Gastrocnemius medialis (tissue), 4 donors: ENCODE measurements around the gene RACGAP1. TPM values are rescaled to one million over a fixed set of nuclear protein-coding genes. Genes with fewer than 3 reads are reported as not detected.

Experiments used
- ATAC-seq, 2 donors: fragments of 150-250 bp; one replicate each; pipeline ENCODE4 v1.9.1; 2016
- DNase-seq, 2 donors: peaks; one replicate each; pipeline ENCODE4 v3.0.0-alpha.2; 2019
- H3K27ac ChIP-seq, 4 donors: fragments of 200-600 bp; sonication (generic); 1 replicate in 1 of 4; 2 replicates in 3 of 4; pipeline ENCODE4 v1.5.1; 2016 to 2018; ENCODE audit warnings: mild to moderate bottlenecking in 2 of 4, moderate library complexity in 1 of 4
- H3K27me3 ChIP-seq, 3 donors: fragments of 200-600 bp; sonication (generic) in 2 of 3; 1 replicate in 1 of 3; 2 replicates in 2 of 3; pipeline versions ENCODE4 v1.5.1 to v1.6.0; 2016 to 2019; ENCODE audit warnings: mild to moderate bottlenecking in 1 of 3, moderate library complexity in 1 of 3
- H3K36me3 ChIP-seq, 2 donors: fragments of 200-600 bp; sonication (generic) in 1 of 2; one replicate each; pipeline ENCODE4 v1.5.1; 2017 to 2018
- H3K4me1 ChIP-seq, 2 donors: fragments of 200-600 bp; sonication (generic) in 1 of 2; one replicate each; pipeline ENCODE4 v1.5.1; 2016 to 2017; ENCODE audit warnings: mild to moderate bottlenecking in 2 of 2
- H3K4me3 ChIP-seq, 4 donors: fragments of 200-600 bp; sonication (generic) in 3 of 4; 1 replicate in 1 of 4; 2 replicates in 3 of 4; pipeline ENCODE4 v1.5.1; 2016 to 2019; ENCODE audit warnings: mild to moderate bottlenecking in 2 of 4
- H3K9me3 ChIP-seq, 3 donors: fragments of 200-600 bp; sonication (generic) in 2 of 3; 1 replicate in 1 of 3; 2 replicates in 2 of 3; pipeline ENCODE4 v1.5.1; 2016 to 2019
- POLR2A ChIP-seq, 2 donors: fragments of 450-650 bp; IDR thresholded peaks; one replicate each; pipeline ENCODE4 v1.6.1; 2017; ENCODE audit warnings: antibody characterized with exemption in 2 of 2, mild to moderate bottlenecking in 2 of 2, moderate library complexity in 2 of 2
- in situ Hi-C, 4 donors: fragments of 200-750 bp; cut with MboI; loops; one replicate each; pipeline versions ENCODE4 v1.15.0 to v1.8.0; 2017; ENCODE audit warnings: low sequenced_read_pairs in 4 of 4
- intact Hi-C: fragments of 100-400 bp; cut with DNase I; formaldehyde crosslinking; loops from one replicate; pipeline ENCODE4 v1.15.1; 2023; ENCODE audit warnings: low total_unique reads
- total RNA-seq, 4 donors: library from RNA; depleted of rRNA; stranded (reverse); fragments of >200 nt; gene quantifications; one replicate each; pipeline versions ENCODE4 v1.1.0 to v1.2.3, GENCODE V29; 2016
- TF ChIP-seq, protein P1 (sequence below), 5 experiments: fragments of 450-650 bp in 3 of 5; fragments of 200-600 bp in 2 of 5; sonication (generic) in 2 of 5; IDR thresholded peaks in 4 of 5; conservative IDR thresholded peaks in 1 of 5; 1 replicate in 4 of 5; 2 replicates in 1 of 5; pipeline ENCODE4 v1.5.1; 2016 to 2019; ENCODE audit warnings: antibody characterized with exemption in 5 of 5, mild to moderate bottlenecking in 3 of 5, moderate library complexity in 3 of 5

Gene RACGAP1
- total RNA-seq, 4 donors from 2014 or later = 5.6 to 13.3 (median 6.5) TPM

DNA sequence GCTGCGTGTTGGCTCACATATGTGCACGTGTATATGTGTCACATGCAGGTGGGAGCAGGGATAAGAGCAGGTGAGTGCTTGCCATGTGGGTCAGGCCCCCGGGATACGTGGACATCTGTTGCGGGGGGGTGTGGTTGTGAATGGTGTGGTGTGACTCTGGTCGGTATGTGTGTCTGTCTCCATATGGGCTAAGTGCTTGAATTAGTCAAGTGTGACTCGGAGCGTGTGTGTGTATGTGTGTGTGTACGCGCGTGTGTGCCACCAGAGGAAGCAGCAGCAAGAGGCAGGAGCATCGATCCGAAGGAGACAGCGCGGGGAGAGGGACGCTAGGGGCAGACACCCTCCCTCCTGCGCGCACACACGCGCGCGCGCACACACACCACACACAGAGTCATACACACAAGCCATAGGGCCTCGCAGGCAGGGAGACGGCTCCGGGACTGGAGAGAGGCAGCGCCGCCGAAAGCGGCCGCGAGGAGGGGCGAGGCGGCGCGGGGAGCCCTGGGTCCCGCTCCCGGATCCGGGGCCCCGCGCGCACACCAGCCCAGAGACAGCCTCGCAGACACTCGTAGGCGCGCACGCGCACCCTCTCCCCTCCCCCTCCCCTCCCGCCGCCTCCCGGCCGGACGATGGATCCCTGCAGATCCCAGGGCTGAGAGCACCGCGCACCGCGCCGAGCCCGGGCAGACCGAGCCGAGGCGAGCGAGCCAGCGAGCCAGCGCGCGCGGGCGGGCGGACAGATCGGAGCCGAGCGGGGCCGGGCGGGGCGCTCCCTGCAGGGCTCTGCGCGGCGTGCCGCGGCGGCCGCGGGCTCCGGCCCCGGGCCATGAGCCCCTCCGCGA, 31.9 kb upstream of the RACGAP1 start, which contains the start of gene ASIC1:
TSS of gene ASIC1 (plus strand) at position 597 of the 842 bp plus-strand sequence. CDS start 1,171 bp downstream, outside the sequence.
- Histone ChIP-seq H3K4me3 (peak within 1 kb of the TSS; percentile 61 to 73 (median 72)), H3K9me3 (no peaks in the 10 kb centered on the region), H3K27me3 (peaks cover 0 to 9% (median 4%) of the 10 kb centered on the region in 3 donors), H3K36me3 (no peaks in the 10 kb centered on the region), H3K27ac (no peak within 1 kb of the TSS), H3K4me1 (peaks cover 14 to 15% of the 10 kb centered on the region in 2 donors)
- in situ Hi-C loops = loop anchor here in 2 of 4 donors (5.0 kb wide), 2 partner anchors 80 to 85 kb away; partner anchors contain the start of gene AQP6 (in 1 of the 2)
- DNase-seq = peak in 1 of 2 donors; percentile 32
- peak; percentile 59 to 65 for ATAC-seq
- intact Hi-C loops = loop anchor here (2.0 to 10.0 kb wide), 3 partner anchors 18 to 192 kb away; no protein-coding TSS in a partner anchor
- TF ChIP-seq POLR2A (IDR thresholded peaks at IDR 0.05) = no peak

- peaks cover 14 to 15% of the 10 kb centered on the region in 2 donors for H3K4me1 ChIP-seq
- TF ChIP-seq POLR2A (IDR thresholded peaks at IDR 0.05) = no peak
- TF ChIP-seq, protein P1, sequence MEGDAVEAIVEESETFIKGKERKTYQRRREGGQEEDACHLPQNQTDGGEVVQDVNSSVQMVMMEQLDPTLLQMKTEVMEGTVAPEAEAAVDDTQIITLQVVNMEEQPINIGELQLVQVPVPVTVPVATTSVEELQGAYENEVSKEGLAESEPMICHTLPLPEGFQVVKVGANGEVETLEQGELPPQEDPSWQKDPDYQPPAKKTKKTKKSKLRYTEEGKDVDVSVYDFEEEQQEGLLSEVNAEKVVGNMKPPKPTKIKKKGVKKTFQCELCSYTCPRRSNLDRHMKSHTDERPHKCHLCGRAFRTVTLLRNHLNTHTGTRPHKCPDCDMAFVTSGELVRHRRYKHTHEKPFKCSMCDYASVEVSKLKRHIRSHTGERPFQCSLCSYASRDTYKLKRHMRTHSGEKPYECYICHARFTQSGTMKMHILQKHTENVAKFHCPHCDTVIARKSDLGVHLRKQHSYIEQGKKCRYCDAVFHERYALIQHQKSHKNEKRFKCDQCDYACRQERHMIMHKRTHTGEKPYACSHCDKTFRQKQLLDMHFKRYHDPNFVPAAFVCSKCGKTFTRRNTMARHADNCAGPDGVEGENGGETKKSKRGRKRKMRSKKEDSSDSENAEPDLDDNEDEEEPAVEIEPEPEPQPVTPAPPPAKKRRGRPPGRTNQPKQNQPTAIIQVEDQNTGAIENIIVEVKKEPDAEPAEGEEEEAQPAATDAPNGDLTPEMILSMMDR (IDR thresholded peaks at IDR 0.05 in 4 of 5, conservative IDR thresholded peaks at IDR 0.05 in 1 of 5) = no peak
- peak overlapping the region; percentile 61 to 73 (median 72) for H3K4me3 ChIP-seq
- no peaks in the 10 kb centered on the region for H3K9me3 ChIP-seq
- peaks cover 2 to 9% (median 4%) of the 10 kb centered on the region in 3 donors for H3K27me3 ChIP-seq
- intact Hi-C loops = loop anchor here (2.0 to 10.0 kb wide), 3 partner anchors 18 to 192 kb away; no protein-coding TSS in a partner anchor
- no peak overlapping the region for H3K27ac ChIP-seq
- in situ Hi-C loops = loop anchor here in 2 of 4 donors (5.0 kb wide), 2 partner anchors 79 to 84 kb away; partner anchors contain the start of gene AQP6 (in 1 of the 2)
- no peak for ATAC-seq
- DNase-seq = no peak
- H3K36me3 ChIP-seq = no peaks in the 10 kb centered on the region
Measured at GRCh38 chr12:50056639-50056976, 31.3 kb upstream of the RACGAP1 start.

- intact Hi-C loops = loop anchor here (2.0 to 10.0 kb wide), 3 partner anchors 17 to 191 kb away; no protein-coding TSS in a partner anchor
Measured at GRCh38 chr12:50055831-50056638, 30.7 kb upstream of the RACGAP1 start.

GRCh38 chr12:50053583-50053982, 28.3 kb upstream of the RACGAP1 start:
- in situ Hi-C loops (loop anchor here in 1 of 4 donors (5.0 kb wide), 1 partner anchor 81 kb away; the partner anchor contains the start of gene AQP6), intact Hi-C loops (loop anchor here (10.0 kb wide), 1 partner anchor 189 kb away; no protein-coding TSS in a partner anchor)
- TF ChIP-seq, protein P1 (IDR thresholded peaks at IDR 0.05 in 4 of 5, conservative IDR thresholded peaks at IDR 0.05 in 1 of 5) = no peak
- no peak for TF ChIP-seq POLR2A (IDR thresholded peaks at IDR 0.05)
- Histone ChIP-seq H3K4me3 (no peak overlapping the region), H3K4me1 (peaks cover 14 to 15% of the 10 kb centered on the region in 2 donors), H3K9me3 (no peaks in the 10 kb centered on the region), H3K27me3 (peaks cover 5 to 24% (median 21%) of the 10 kb centered on the region in 3 donors), H3K27ac (no peak overlapping the region), H3K36me3 (no peaks in the 10 kb centered on the region)
- ATAC-seq = no peak
- no peak for DNase-seq

More at GRCh38 chr12:50055831-50056638, 30.7 kb upstream of the RACGAP1 start:
- H3K36me3 ChIP-seq = no peaks in the 10 kb centered on the region
- no peak for TF ChIP-seq POLR2A (IDR thresholded peaks at IDR 0.05)
- TF ChIP-seq, protein P1 (IDR thresholded peaks at IDR 0.05 in 4 of 5, conservative IDR thresholded peaks at IDR 0.05 in 1 of 5) = peak; percentile 68 to 89 (median 85)
- in situ Hi-C loops = loop anchor here in 2 of 4 donors (5.0 kb wide), 2 partner anchors 79 to 84 kb away; partner anchors contain the start of gene AQP6 (in 1 of the 2)
- H3K27ac ChIP-seq = no peak overlapping the region
- no peak overlapping the region for H3K4me3 ChIP-seq
- DNase-seq (no peak), ATAC-seq (peak; percentile 21 to 44)
- peaks cover 14 to 15% of the 10 kb centered on the region in 2 donors for H3K4me1 ChIP-seq
- peaks cover 3 to 11% (median 4%) of the 10 kb centered on the region in 3 donors for H3K27me3 ChIP-seq
- H3K9me3 ChIP-seq = no peaks in the 10 kb centered on the region
